ENCODE data around the gene CPLX4.

DNA sequence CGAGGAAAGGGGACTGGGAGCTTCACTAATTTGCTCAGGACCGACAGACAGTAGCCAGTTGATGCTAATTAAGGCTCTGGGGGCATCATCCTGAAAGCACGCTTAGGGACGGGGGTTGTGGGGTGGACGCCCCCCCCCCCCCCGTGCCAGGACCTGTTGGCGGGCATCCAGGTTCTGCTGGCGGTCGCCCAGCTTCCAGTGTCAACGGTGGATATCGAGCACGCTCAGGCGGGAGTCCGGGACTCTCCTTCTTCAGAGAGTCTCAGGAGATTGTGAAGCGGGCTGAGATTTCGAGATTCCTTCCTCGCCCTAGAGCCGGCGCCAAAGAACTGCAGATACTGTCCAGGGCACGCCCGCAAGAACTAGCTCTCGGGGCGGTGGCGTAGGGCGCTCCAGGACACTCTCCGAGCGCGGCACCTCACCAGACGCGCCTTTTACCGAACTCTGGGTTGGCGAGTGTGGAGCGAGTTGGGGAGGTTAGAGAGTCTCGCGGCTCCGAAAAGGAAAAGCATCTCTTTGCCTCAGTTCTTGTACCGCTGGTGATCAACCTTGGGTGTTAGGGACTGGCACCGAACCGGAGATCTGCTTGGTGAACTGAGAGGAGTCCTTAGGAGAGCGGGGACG is 50.8 kb downstream of the CPLX4 start:
- TF ChIP-seq, protein P1, sequence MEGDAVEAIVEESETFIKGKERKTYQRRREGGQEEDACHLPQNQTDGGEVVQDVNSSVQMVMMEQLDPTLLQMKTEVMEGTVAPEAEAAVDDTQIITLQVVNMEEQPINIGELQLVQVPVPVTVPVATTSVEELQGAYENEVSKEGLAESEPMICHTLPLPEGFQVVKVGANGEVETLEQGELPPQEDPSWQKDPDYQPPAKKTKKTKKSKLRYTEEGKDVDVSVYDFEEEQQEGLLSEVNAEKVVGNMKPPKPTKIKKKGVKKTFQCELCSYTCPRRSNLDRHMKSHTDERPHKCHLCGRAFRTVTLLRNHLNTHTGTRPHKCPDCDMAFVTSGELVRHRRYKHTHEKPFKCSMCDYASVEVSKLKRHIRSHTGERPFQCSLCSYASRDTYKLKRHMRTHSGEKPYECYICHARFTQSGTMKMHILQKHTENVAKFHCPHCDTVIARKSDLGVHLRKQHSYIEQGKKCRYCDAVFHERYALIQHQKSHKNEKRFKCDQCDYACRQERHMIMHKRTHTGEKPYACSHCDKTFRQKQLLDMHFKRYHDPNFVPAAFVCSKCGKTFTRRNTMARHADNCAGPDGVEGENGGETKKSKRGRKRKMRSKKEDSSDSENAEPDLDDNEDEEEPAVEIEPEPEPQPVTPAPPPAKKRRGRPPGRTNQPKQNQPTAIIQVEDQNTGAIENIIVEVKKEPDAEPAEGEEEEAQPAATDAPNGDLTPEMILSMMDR (IDR thresholded peaks at IDR 0.05): no peak
- TF ChIP-seq POLR2A (IDR thresholded peaks at IDR 0.05): no peak
